ENCODE data around the gene RPL10. TPM values are rescaled to one million over a fixed set of nuclear protein-coding genes. Genes with fewer than 3 reads are reported as not detected.

Gene RPL10
- total and polyA plus RNA-seq, 4 donors, result 2,479 to 4,258 (median 3,622) TPM

- ATAC-seq (ENCODE audit: insufficient read depth, low FRiP score) (no peak), DNase-seq (peak in 2 of 3 donors; percentile 25 to 33)
- peak within 1 kb of the TSS in 1 of 2 donors; percentile 42 for H3K9ac ChIP-seq (ENCODE audit: insufficient read depth in 1 of 2, low read length in 2 of 2)
- no peak for TF ChIP-seq CTCF (IDR thresholded peaks at IDR 0.05; ENCODE audit: control extremely low read depth, extremely low read depth)
- peak within 1 kb of the TSS; percentile 23 to 68 for H3K27ac ChIP-seq (ENCODE audit: low read depth in 1 of 2, low read length in 1 of 2)
- peaks cover 0 to 18% (median 4%) of the 10 kb centered on the region in 5 donors for H3K4me1 ChIP-seq (ENCODE audit: control insufficient read depth in 5 of 5, insufficient read depth in 5 of 5, low read length in 5 of 5)
- peaks cover 0 to 11% (median 0%) of the 10 kb centered on the region in 4 donors for H3K9me3 ChIP-seq (ENCODE audit: control insufficient read depth in 4 of 4, insufficient read depth in 3 of 4, low read length in 3 of 4)
- peak within 1 kb of the TSS; percentile 6 for H3K4me3 ChIP-seq
- WGBS, 2 donors, result 26 to 44% methylated on average over 20 to 95 of the region's 95 CpGs
- H3K27me3 ChIP-seq (ENCODE audit: control insufficient read depth in 3 of 3, insufficient read depth in 3 of 3, low read length in 2 of 3), result no peaks in the 10 kb centered on the region
- H3K36me3 ChIP-seq (ENCODE audit: control insufficient read depth in 4 of 4, insufficient read depth in 4 of 4, low read length in 4 of 4), result peaks cover 0 to 7% (median 0%) of the 10 kb centered on the region in 4 donors
Measured at GRCh38 chrX:154374313-154375155, 23.6 kb upstream of the RPL10 start, which contains the start of gene FLNA. TSS of gene FLNA (minus strand) at chrX:154374634. CDS start at chrX:154371245, 3,389 bp downstream.

GRCh38 chrX:154375156-154375504, 23.0 kb upstream of the RPL10 start:
- H3K4me1 ChIP-seq (ENCODE audit: control insufficient read depth in 5 of 5, insufficient read depth in 5 of 5, low read length in 5 of 5), result peaks cover 0 to 21% (median 4%) of the 10 kb centered on the region in 5 donors
- H3K36me3 ChIP-seq (ENCODE audit: control insufficient read depth in 4 of 4, insufficient read depth in 4 of 4, low read length in 4 of 4), result peaks cover 0 to 2% (median 0%) of the 10 kb centered on the region in 4 donors
- no peak overlapping the region for H3K27ac ChIP-seq (ENCODE audit: low read depth in 1 of 2, low read length in 1 of 2)
- no peaks in the 10 kb centered on the region for H3K27me3 ChIP-seq (ENCODE audit: control insufficient read depth in 3 of 3, insufficient read depth in 3 of 3, low read length in 2 of 3)
- peaks cover 0 to 7% (median 0%) of the 10 kb centered on the region in 4 donors for H3K9me3 ChIP-seq (ENCODE audit: control insufficient read depth in 4 of 4, insufficient read depth in 3 of 4, low read length in 3 of 4)
- no peak overlapping the region for H3K4me3 ChIP-seq
- 84% methylated on average over 10 of the region's 10 CpGs for WGBS, 2 donors
- no peak overlapping the region for H3K9ac ChIP-seq (ENCODE audit: insufficient read depth in 1 of 2, low read length in 2 of 2)
- no peak for DNase-seq
- TF ChIP-seq CTCF (IDR thresholded peaks at IDR 0.05; ENCODE audit: control extremely low read depth, extremely low read depth), result no peak
- no peak for ATAC-seq (ENCODE audit: insufficient read depth, low FRiP score)

- no peak overlapping the region for H3K9ac ChIP-seq (ENCODE audit: insufficient read depth in 1 of 2, low read length in 2 of 2)
- peaks cover 0 to 23% (median 7%) of the 10 kb centered on the region in 5 donors for H3K4me1 ChIP-seq (ENCODE audit: control insufficient read depth in 5 of 5, insufficient read depth in 5 of 5, low read length in 5 of 5)
- no peak for ATAC-seq (ENCODE audit: insufficient read depth, low FRiP score)
- TF ChIP-seq CTCF (IDR thresholded peaks at IDR 0.05; ENCODE audit: control extremely low read depth, extremely low read depth), result no peak
- no peak overlapping the region for H3K4me3 ChIP-seq
- no peak overlapping the region for H3K27ac ChIP-seq (ENCODE audit: low read depth in 1 of 2, low read length in 1 of 2)
- peaks cover 0 to 4% (median 0%) of the 10 kb centered on the region in 4 donors for H3K9me3 ChIP-seq (ENCODE audit: control insufficient read depth in 4 of 4, insufficient read depth in 3 of 4, low read length in 3 of 4)
- no peaks in the 10 kb centered on the region for H3K27me3 ChIP-seq (ENCODE audit: control insufficient read depth in 3 of 3, insufficient read depth in 3 of 3, low read length in 2 of 3)
- peaks cover 0 to 6% (median under 1%) of the 10 kb centered on the region in 4 donors for H3K36me3 ChIP-seq (ENCODE audit: control insufficient read depth in 4 of 4, insufficient read depth in 4 of 4, low read length in 4 of 4)
- peak in 2 of 3 donors; percentile 55 to 61 for DNase-seq
- WGBS, 2 donors, result 77 to 90% methylated on average over 2 to 3 of the region's 3 CpGs
Measured at GRCh38 chrX:154376774-154377173, 21.4 kb upstream of the RPL10 start.

Measured in lung (tissue), 12 donors.